Vagina (tissue), 2 donors: ENCODE measurements around the gene SLC22A4. TPM values are rescaled to one million over a fixed set of nuclear protein-coding genes. Genes with fewer than 3 reads are reported as not detected.

ENCODE experiments used
- DNase-seq, 2 donors: peaks; one replicate each; pipeline ENCODE4 v3.0.0-alpha.2; 2017; ENCODE audit errors: extremely low spot score in 2 of 2
- H3K27ac ChIP-seq: fragments of 200-600 bp; sonication (generic); one replicate; pipeline ENCODE4 v1.5.1; 2019
- H3K27me3 ChIP-seq: fragments of 200-600 bp; sonication (generic); one replicate; pipeline ENCODE4 v1.5.1; 2019
- H3K36me3 ChIP-seq, 2 donors: fragments of 200-600 bp; sonication (generic); one replicate each; pipeline ENCODE4 v1.5.1; 2017 to 2019
- H3K4me1 ChIP-seq: fragments of 200-600 bp; sonication (generic); one replicate; pipeline ENCODE4 v1.5.1; 2019
- H3K4me3 ChIP-seq, 2 donors: fragments of 200-600 bp; sonication (generic); 1 replicate in 1 of 2; 2 replicates in 1 of 2; pipeline ENCODE4 v1.5.1; 2016 to 2019
- H3K9me3 ChIP-seq: fragments of 200-600 bp; sonication (generic); one replicate; pipeline ENCODE4 v1.5.1; 2019
- POLR2A ChIP-seq, 2 donors: fragments of 450-650 bp; IDR thresholded peaks; one replicate each; pipeline ENCODE4 v1.6.1; 2017; ENCODE audit warnings: antibody characterized with exemption in 2 of 2, mild to moderate bottlenecking in 2 of 2, moderate library complexity in 2 of 2
- POLR2AphosphoS5 ChIP-seq, 2 donors: sonication (generic); formaldehyde crosslinking; IDR thresholded peaks; one replicate each; pipeline ENCODE4 v1.9.0; 2017; ENCODE audit warnings: antibody characterized with exemption in 2 of 2, mild to moderate bottlenecking in 2 of 2, low read depth in 1 of 2; ENCODE audit not compliant: insufficient read depth in 1 of 2
- intact Hi-C: fragments of 100-400 bp; cut with DNase I; formaldehyde crosslinking; loops from one replicate; pipeline ENCODE4 v1.15.1; 2023
- total RNA-seq: library from RNA; depleted of rRNA; stranded (reverse); fragments of >200 nt; gene quantifications from one replicate; pipeline ENCODE4 v1.2.3, GENCODE V29; 2016
- TF ChIP-seq, protein P1 (sequence below), 3 experiments: fragments of 450-650 bp in 2 of 3; fragments of 200-600 bp in 1 of 3; sonication (generic) in 1 of 3; IDR thresholded peaks; one replicate each; pipeline ENCODE4 v1.5.1; 2017 to 2019; ENCODE audit warnings: antibody characterized with exemption in 3 of 3, mild to moderate bottlenecking in 2 of 3, moderate library complexity in 2 of 3

SLC22A4 gene
- total RNA-seq, 1 donor from 2014 or later = 1.7 TPM

- DNase-seq = no peak
Observed at GRCh38 chr5:132300577-132301343, 6.6 kb downstream of the SLC22A4 start.

DNA sequence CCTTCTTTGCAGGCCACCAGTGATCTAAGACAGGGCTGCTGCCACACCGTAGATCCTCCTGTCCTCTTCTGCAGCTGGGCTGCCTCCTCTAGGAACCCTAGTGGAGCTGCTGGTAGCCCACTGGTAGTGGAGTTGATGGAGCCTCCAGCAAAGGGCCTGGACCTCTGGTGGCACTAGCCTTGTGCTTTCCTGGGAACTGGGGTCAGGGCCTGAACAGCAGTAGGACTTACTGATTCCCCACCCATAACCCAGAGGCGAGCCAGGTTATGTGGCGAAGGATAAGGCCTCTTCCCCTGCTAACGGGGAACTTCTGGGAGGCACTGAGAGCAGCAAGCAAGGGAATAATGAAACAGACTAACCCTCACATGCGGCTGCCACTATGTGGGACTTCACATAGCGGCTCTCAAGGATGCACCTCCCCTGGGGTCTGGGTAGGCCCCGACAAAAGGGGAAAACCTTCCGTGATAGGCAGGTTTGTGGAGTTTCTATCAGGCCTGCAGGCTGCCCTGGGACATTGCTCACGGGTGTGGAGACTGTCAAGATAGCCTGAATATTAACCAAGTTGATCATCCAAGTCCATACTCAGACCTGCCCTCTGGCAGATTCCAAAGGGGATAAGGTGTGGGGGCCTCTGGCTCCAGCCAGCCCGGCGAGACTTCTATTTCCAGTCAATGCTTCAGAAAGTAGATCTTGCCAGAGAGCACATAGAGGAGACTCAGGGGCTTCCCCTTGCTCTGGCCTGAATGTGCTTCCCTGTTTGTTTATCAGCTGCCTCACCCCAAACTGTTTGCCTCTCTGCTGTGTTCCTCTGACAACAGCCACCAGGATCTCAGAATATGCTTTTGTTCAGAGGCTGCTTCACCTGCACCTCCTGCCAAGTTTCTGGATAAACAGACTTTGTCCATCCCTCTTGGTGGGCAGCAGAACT lies 7.4 kb downstream of the SLC22A4 start:
- no peak overlapping the region for H3K27ac ChIP-seq
- peak in 1 of 2 donors; percentile 83 for DNase-seq

More at GRCh38 chr5:132300577-132301343, 6.6 kb downstream of the SLC22A4 start:
- H3K36me3 ChIP-seq = no peaks in the 10 kb centered on the region
- no peaks in the 10 kb centered on the region for H3K27me3 ChIP-seq
- H3K9me3 ChIP-seq = no peaks in the 10 kb centered on the region
- no peaks in the 10 kb centered on the region for H3K4me1 ChIP-seq
- intact Hi-C loops = no loop called here
- TF ChIP-seq, protein P1, sequence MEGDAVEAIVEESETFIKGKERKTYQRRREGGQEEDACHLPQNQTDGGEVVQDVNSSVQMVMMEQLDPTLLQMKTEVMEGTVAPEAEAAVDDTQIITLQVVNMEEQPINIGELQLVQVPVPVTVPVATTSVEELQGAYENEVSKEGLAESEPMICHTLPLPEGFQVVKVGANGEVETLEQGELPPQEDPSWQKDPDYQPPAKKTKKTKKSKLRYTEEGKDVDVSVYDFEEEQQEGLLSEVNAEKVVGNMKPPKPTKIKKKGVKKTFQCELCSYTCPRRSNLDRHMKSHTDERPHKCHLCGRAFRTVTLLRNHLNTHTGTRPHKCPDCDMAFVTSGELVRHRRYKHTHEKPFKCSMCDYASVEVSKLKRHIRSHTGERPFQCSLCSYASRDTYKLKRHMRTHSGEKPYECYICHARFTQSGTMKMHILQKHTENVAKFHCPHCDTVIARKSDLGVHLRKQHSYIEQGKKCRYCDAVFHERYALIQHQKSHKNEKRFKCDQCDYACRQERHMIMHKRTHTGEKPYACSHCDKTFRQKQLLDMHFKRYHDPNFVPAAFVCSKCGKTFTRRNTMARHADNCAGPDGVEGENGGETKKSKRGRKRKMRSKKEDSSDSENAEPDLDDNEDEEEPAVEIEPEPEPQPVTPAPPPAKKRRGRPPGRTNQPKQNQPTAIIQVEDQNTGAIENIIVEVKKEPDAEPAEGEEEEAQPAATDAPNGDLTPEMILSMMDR (IDR thresholded peaks at IDR 0.05) = no peak
- TF ChIP-seq POLR2A (IDR thresholded peaks at IDR 0.05) = no peak
- TF ChIP-seq POLR2AphosphoS5 (IDR thresholded peaks at IDR 0.05; ENCODE audit: insufficient read depth in 1 of 2, low read depth in 1 of 2) = no peak
- no peak overlapping the region for H3K4me3 ChIP-seq
- no peak overlapping the region for H3K27ac ChIP-seq

DNA sequence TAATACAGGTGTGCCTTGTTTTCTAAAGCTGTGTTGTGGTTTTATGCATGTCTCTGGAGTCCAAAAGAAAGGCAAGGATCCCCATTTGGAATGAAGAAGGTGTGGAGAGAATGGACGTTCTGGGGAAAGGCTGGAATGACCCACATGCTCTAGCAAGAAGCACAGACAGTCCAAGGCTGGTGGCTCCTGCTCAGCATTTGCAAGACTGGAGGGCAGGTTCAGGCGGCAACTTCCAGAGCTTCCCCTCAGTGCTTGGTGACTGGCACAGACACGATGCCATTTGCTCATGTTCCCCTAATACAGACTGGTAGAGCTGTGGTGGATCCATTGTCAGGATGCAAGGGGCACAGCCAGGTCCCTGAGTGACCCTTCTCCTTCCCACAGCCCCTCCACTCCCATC lies 8.2 kb downstream of the SLC22A4 start:
- Histone ChIP-seq H3K27me3 (no peaks in the 10 kb centered on the region), H3K27ac (no peak overlapping the region), H3K9me3 (no peaks in the 10 kb centered on the region), H3K4me3 (no peak overlapping the region), H3K4me1 (no peaks in the 10 kb centered on the region), H3K36me3 (no peaks in the 10 kb centered on the region)
- TF ChIP-seq, protein P1 (IDR thresholded peaks at IDR 0.05) = no peak
- TF ChIP-seq POLR2AphosphoS5 (IDR thresholded peaks at IDR 0.05; ENCODE audit: insufficient read depth in 1 of 2, low read depth in 1 of 2) (no peak), POLR2A (IDR thresholded peaks at IDR 0.05) (no peak)
- intact Hi-C loops = no loop called here
- peak in 1 of 2 donors; percentile 76 for DNase-seq

More for the DNA sequence above, 7.4 kb downstream of the SLC22A4 start:
- TF ChIP-seq POLR2AphosphoS5 (IDR thresholded peaks at IDR 0.05; ENCODE audit: insufficient read depth in 1 of 2, low read depth in 1 of 2) = no peak
- TF ChIP-seq, protein P1 (IDR thresholded peaks at IDR 0.05) = no peak
- TF ChIP-seq POLR2A (IDR thresholded peaks at IDR 0.05) = no peak
- Histone ChIP-seq H3K4me1 (no peaks in the 10 kb centered on the region), H3K36me3 (no peaks in the 10 kb centered on the region), H3K9me3 (no peaks in the 10 kb centered on the region), H3K4me3 (no peak overlapping the region), H3K27me3 (no peaks in the 10 kb centered on the region)
- intact Hi-C loops = no loop called here

GRCh38 chr5:132303589-132303988 lies 9.4 kb downstream of the SLC22A4 start:
- no peak for TF ChIP-seq POLR2AphosphoS5 (IDR thresholded peaks at IDR 0.05; ENCODE audit: insufficient read depth in 1 of 2, low read depth in 1 of 2)
- TF ChIP-seq, protein P1 (IDR thresholded peaks at IDR 0.05) = no peak
- no peak for TF ChIP-seq POLR2A (IDR thresholded peaks at IDR 0.05)
- DNase-seq = peak in 1 of 2 donors; percentile 22
- no peaks in the 10 kb centered on the region for H3K27me3 ChIP-seq
- no peaks in the 10 kb centered on the region for H3K4me1 ChIP-seq
- H3K4me3 ChIP-seq = no peak overlapping the region
- H3K9me3 ChIP-seq = no peaks in the 10 kb centered on the region
- intact Hi-C loops = no loop called here
- no peak overlapping the region for H3K27ac ChIP-seq
- no peaks in the 10 kb centered on the region for H3K36me3 ChIP-seq
